ENCODE measurements around the gene AANAT.

DNA sequence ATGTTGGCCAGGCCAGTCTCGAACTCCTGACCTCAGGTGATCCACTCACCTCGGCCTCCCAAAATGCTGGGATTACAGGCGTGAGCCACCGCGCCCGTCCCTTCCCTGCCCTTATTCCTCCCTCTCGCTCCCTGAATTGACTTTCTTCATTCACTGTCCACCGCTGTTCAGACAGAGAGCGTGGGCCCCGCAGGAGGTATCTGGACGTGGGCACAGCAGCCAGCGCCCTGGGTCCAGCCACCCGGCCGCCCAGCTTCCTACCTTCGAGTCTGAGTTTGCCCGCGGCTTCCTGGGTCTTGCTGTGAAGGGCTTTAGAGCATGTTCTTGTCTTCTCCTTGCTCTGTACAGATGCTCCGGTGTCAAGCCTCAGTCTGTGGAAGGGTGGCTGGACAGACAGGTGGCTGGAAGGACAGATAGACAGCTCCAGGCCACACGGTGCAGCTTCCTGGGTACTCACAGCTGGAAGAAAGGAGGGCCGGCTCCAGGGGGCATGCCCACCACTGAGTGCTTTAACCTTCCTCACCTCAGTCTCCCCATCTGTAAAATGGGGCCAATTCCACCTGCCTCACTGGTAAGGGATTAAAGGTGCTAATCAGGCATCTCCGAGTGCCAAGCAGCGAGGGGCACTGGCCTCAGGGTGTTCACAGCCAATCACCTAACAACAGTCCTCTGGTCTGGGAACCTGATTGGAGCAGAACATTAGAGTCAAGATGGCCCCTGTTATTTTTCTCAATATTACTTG is 20.2 kb downstream of the AANAT start:
- TF ChIP-seq POLR2A (IDR thresholded peaks at IDR 0.05) = no peak
- TF ChIP-seq, protein P1, sequence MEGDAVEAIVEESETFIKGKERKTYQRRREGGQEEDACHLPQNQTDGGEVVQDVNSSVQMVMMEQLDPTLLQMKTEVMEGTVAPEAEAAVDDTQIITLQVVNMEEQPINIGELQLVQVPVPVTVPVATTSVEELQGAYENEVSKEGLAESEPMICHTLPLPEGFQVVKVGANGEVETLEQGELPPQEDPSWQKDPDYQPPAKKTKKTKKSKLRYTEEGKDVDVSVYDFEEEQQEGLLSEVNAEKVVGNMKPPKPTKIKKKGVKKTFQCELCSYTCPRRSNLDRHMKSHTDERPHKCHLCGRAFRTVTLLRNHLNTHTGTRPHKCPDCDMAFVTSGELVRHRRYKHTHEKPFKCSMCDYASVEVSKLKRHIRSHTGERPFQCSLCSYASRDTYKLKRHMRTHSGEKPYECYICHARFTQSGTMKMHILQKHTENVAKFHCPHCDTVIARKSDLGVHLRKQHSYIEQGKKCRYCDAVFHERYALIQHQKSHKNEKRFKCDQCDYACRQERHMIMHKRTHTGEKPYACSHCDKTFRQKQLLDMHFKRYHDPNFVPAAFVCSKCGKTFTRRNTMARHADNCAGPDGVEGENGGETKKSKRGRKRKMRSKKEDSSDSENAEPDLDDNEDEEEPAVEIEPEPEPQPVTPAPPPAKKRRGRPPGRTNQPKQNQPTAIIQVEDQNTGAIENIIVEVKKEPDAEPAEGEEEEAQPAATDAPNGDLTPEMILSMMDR (IDR thresholded peaks at IDR 0.05) = no peak

Data from transverse colon (tissue), 3 donors.